ENCODE data around the gene KLHDC9.

- TF ChIP-seq CTCF (IDR thresholded peaks at IDR 0.05) = no peak
- TF ChIP-seq ZFX (IDR thresholded peaks at IDR 0.05; ENCODE audit: borderline replicate concordance) = no peak
Observed at GRCh38 chr1:161127649-161128048, 29.5 kb downstream of the KLHDC9 start.
